ENCODE data around the gene THADA. TPM values are rescaled to one million over a fixed set of nuclear protein-coding genes. Genes with fewer than 3 reads are reported as not detected.

Gene THADA
- total RNA-seq, 1 donor = 33.2 TPM

DNA sequence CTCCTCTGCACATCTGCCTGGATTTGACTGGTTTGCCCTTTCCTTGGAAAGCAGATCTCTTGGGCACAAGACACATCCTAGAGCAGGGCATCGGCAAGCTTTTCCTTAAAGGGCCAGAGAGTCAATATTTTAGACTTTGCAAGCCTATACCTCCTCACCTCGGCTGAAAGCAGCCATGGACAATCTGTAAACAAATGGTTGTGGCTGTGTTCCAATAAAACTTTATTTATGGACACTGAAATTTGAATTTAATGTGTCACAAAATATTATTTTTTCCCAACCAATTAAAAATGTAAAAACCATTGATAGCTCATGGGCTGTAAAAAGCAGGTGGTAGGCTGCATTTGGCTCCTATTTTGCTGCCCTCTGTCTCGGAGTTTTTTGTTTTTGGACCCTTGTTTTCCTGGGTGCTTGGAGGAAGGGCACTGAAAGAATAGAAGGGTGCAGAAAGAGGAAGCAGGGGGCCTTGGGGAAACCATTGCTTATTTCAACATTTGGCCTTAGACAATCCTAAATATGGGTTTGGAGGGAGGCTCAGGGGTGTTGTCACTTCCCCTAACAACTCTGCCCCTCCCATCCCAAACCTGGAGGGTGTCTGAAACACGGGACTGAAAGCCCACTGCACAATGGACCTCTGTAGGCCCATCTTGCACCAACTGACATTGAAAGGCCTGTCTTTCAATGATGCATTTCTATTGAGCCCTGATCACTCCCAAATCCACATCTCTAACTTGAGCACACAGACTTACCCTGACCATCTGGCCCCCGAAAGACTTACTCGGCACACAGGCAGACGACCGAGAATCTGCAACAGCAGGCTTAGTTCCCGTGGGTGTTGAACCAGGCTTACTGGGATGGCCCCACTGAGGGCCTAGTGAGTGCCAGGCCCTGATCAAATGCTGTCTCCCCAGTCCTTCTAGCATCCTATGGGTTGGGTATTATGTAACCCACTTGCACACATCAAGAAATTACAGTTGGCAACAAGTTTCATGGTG is 362.3 kb downstream of the THADA start:
- TF ChIP-seq, protein P1, sequence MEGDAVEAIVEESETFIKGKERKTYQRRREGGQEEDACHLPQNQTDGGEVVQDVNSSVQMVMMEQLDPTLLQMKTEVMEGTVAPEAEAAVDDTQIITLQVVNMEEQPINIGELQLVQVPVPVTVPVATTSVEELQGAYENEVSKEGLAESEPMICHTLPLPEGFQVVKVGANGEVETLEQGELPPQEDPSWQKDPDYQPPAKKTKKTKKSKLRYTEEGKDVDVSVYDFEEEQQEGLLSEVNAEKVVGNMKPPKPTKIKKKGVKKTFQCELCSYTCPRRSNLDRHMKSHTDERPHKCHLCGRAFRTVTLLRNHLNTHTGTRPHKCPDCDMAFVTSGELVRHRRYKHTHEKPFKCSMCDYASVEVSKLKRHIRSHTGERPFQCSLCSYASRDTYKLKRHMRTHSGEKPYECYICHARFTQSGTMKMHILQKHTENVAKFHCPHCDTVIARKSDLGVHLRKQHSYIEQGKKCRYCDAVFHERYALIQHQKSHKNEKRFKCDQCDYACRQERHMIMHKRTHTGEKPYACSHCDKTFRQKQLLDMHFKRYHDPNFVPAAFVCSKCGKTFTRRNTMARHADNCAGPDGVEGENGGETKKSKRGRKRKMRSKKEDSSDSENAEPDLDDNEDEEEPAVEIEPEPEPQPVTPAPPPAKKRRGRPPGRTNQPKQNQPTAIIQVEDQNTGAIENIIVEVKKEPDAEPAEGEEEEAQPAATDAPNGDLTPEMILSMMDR (IDR thresholded peaks at IDR 0.05; ENCODE audit: insufficient read depth, low read depth, low read length) = no peak
- no peak for DNase-seq (ENCODE audit: low read depth)

GRCh38 chr2:43230951-43231827 is 364.6 kb downstream of the THADA start:
- TF ChIP-seq, protein P1 (IDR thresholded peaks at IDR 0.05; ENCODE audit: insufficient read depth, low read depth, low read length) = no peak
- no peak overlapping the region for H3K4me3 ChIP-seq (ENCODE audit: low read depth, low read length)
- DNase-seq (ENCODE audit: low read depth) = no peak

More for the DNA sequence above, 362.3 kb downstream of the THADA start:
- no peak overlapping the region for H3K4me3 ChIP-seq (ENCODE audit: low read depth, low read length)

GRCh38 chr2:43230351-43230885 is 365.4 kb downstream of the THADA start:
- H3K4me3 ChIP-seq (ENCODE audit: low read depth, low read length) = no peak overlapping the region
- no peak for DNase-seq (ENCODE audit: low read depth)
- TF ChIP-seq, protein P1 (IDR thresholded peaks at IDR 0.05; ENCODE audit: insufficient read depth, low read depth, low read length) = no peak

DNA sequence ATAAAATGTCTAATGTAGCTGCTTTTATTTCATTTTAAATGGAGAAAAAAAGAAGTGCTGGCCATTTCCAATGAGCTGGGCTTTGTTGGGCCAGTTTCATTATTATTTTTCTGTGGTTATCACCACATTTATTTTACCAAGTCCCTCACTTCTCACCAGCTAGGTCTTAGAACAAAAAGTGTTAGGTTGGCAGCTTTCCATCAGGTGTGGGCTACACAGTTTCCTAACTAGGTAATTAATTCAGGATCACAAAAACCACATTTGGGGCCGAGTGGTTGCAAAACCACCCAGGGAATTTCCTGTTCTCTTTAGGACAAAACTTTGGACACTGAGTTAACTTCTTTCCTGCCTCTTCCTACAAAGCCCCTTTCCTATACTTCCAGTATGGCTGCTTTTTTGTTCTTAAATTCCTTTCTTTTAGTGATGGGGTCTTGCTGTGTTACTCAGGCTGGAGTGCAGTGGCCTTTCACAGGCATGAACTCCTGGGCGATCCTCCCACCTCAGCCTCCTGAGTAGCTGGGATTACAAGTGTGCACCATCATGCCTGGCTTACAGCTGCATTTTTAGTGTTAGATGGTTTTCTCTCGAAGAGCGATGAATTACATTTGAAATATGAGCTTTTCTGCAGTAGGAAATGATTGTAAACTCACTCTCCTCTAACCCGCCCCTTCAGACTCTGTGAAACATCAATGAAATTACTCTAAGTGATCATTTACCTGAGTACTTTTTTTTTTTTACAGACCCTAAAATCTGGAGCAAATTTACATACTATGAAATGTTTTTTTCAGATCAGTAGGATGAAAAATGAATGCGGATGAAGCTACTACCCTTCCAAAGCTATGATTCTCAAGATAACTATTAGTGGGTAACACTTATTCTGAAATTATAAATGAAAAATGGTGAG is 366.8 kb downstream of the THADA start:
- no peak overlapping the region for H3K4me3 ChIP-seq (ENCODE audit: low read depth, low read length)
- DNase-seq (ENCODE audit: low read depth) = peak; percentile 47
- TF ChIP-seq, protein P1 (IDR thresholded peaks at IDR 0.05; ENCODE audit: insufficient read depth, low read depth, low read length) = no peak

DNA sequence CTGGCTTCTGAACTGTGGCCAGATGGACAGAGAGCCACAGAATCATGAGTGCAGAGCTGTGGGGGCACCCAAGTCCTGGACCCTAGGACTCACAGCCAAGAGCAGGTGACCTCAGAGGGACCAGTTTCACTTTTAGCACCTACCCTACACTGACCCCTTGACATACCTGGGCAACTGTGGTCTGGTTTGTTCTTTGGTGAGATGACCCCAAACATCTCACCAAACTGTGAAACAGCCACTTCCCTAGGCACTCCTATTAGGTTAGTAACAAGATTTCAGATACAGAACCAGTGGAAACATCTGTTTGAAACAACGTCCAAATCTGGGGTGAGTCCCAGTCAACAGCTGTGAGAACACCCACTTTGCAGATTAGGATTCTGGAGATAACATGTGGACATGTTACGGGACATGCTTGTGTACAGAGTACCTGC is 367.5 kb downstream of the THADA start:
- H3K4me3 ChIP-seq (ENCODE audit: low read depth, low read length) = no peak overlapping the region
- peak; percentile 38 for DNase-seq (ENCODE audit: low read depth)
- TF ChIP-seq, protein P1 (IDR thresholded peaks at IDR 0.05; ENCODE audit: insufficient read depth, low read depth, low read length) = no peak

Measured in fibroblast of villous mesenchyme (primary cell).